Measurements from ENCODE around the gene PPP4R2.

DNA sequence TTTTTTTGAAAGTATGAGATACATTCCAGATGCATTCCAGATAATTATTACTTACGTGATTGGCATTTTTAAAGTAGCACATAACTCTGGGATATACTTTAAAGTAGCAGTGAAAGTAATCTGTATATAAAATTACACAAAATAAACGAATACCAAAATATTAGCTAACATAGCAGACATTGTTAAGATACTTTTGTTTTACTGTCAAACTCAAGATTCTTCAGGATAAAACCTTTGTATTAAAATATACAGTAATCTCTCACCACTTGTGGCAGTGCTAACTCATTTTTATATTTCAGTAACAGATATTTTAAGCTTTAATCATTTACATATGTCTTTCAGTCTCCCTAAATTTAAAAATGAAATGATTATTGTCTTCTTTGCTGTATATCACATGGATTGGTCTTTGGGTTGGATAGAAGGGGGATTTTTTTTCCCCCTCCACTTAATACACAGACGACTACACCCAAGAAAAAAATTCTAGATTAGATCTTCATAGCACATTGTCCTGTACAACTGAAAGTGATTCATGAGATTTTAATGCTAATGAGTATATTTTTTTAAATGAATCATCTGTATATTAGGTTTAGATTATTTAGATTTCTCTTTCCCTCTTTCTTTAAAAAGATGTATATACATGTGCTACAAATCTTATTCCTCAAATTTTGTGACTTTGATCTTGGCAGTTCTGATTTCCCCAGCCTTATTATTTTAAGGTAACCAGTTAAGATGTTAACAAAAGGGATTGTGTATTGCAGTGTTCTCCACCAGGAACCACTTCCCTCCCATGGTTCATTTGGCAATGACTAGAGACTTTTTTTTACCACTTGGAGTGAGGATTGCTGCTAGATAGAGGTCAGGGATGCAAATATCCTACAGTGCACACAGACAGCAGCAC is 40.3 kb downstream of the PPP4R2 start:
- TF ChIP-seq, protein P1, sequence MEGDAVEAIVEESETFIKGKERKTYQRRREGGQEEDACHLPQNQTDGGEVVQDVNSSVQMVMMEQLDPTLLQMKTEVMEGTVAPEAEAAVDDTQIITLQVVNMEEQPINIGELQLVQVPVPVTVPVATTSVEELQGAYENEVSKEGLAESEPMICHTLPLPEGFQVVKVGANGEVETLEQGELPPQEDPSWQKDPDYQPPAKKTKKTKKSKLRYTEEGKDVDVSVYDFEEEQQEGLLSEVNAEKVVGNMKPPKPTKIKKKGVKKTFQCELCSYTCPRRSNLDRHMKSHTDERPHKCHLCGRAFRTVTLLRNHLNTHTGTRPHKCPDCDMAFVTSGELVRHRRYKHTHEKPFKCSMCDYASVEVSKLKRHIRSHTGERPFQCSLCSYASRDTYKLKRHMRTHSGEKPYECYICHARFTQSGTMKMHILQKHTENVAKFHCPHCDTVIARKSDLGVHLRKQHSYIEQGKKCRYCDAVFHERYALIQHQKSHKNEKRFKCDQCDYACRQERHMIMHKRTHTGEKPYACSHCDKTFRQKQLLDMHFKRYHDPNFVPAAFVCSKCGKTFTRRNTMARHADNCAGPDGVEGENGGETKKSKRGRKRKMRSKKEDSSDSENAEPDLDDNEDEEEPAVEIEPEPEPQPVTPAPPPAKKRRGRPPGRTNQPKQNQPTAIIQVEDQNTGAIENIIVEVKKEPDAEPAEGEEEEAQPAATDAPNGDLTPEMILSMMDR (IDR thresholded peaks at IDR 0.05) = no peak
- no peak for TF ChIP-seq ZFX (IDR thresholded peaks at IDR 0.05; ENCODE audit: borderline replicate concordance)

Data from 22Rv1 (cell line).